ENCODE measurements around the gene PHACTR2.

PHACTR2 gene

DNA sequence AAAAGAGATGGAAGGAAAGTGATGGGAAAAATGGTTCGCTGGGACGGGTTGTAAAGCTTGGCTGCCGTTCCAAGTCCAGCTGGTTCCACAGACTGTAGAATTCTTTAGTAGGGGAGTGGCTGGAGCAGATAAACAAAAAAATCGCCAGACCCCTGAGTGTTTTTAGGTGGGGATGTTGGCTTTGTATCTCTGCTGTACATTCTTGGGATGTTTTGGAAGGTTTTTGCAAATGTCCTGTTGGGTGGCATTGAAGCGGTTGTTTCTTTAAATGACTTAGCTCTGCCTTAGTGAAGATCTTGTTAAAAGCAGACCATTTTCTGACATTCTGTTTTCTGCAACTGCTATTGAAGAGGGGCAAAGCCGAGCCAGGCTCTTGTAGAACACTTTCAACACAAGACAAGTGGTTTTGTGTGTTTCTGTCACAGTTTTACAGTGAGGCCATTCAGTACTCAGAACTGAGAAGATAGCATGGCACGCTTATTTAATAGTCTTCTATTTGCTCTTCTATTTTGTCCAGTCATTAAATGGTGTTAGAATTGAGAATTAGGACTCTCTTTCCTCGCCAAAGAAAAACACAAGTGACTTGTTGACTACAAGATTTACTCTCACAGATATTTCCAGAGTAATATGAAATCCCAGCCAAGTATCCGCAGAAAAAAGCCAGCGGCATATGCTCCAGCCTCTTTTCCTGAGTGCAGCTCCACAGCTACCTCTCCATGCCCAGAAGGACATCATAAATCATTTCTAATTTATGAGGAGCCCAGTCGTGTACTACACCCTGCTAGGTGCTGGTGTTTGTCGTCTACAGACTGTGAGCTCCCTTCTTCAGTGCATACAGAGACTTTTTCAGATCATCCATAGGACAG is 65.8 kb downstream of the PHACTR2 start:
- no peak for DNase-seq

GRCh38 chr6:143744551-143745165 is 66.9 kb downstream of the PHACTR2 start:
- DNase-seq, result no peak

DNA sequence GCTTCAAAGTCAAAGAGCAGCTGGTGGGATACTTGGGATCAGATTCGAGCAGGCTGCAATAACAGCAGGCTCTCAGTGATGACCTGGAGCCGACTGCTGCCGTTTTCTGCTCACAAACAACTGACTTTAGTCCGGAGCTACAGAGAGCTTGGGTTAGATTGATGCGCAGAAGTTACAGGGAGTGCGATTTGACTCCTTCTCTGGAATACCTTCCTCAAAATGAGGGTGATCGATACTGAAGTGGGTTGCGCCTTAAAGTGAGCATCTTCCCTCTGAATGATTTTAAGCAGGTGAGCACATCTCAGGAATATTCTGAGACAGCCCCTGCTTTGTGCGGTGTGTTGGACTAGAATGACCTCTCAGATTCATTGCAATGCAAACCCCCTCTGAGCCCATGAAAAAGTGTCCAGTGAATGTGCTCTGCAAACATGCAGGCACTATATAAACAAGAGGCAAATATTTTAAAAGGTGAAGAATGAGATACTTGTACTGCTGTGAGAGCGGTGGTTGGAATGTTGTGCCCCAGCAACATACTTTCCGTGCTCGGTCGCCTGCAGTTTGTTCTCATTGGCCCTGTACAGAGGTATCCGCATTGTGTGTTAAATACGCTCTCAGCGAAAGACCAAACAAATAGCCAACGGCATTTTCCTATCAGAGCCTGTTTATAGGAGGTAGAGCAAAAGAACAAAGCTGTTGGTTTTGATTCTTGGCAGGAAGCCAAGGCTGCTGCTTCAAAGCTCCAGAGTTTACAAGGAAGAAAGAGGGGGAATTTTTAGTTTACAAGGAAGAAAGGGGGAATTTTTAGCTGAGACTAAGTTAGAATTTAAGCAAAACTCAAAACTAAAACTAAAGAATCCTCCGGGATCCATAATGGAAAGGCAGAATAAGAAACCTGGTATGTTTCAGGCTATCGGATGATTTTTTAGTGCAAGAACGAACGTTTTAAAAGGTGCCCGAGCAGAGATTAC is 67.7 kb downstream of the PHACTR2 start:
- DNase-seq, result no peak

DNA sequence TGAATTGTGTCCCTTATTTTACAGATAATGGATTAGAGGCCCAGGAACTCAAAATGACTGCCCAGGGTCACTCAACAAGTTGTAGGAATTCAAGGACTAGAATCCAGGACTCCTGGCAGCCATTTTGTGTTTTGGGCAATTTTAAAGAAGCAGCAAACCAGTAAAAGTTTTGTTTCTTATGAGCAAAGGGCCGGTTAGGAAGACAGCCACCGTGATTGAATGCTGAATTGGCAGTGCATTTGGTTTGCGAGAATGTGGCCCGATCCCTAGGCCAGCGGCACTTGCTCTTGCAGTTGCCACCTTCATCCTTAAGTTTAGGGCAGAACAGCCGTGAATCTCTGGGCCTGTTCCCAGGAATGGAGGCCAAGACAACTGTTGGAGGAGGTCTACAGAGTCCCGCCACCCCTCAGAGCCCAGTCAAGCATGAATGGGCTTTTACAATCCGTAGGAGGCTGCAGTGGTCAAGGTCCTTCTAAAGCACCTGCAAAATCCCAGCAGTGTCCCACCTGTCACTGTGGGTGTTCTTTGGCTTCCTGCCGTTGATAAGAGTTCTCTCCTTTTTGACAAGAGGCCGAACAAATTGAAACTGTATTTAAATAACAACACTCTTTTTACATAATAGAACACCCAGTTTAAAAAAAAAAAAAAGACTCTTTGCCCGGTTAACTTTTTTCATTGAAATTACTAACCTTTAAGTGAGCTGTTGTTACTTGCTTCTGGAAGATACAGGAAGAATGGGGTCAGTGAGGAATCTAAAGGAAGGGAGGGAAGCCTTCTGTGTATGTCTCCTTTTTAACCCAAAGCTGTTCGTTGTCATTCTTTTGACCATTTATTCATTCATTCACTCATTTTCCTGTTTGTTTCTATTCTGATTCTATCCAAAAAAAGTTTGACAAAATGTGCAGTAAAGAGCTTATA is 68.7 kb downstream of the PHACTR2 start:
- no peak for DNase-seq

- DNase-seq, result no peak
Measured at GRCh38 chr6:143747347-143747842, 69.6 kb downstream of the PHACTR2 start.

DNA sequence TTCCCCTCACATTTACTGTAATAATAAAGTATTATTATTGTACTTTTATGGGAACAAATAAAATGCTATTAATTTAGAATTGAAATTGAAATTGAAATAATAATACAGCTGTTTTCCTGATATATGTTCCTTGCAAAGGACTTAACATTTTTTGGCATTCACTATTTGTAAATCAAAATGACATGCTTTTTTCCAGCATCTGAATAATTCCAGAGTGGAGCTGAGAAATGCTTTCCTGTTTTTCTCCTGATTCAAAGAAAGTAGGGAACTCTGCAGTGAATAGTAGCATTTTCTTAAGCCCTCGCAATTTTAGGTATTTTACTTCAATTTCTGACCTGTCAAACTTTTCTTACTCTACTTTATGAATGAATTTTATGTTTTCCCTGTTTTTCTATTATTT is 72.1 kb downstream of the PHACTR2 start:
- no peak for DNase-seq

- DNase-seq, result no peak
Measured at GRCh38 chr6:143750877-143751276, 73.1 kb downstream of the PHACTR2 start.

DNA sequence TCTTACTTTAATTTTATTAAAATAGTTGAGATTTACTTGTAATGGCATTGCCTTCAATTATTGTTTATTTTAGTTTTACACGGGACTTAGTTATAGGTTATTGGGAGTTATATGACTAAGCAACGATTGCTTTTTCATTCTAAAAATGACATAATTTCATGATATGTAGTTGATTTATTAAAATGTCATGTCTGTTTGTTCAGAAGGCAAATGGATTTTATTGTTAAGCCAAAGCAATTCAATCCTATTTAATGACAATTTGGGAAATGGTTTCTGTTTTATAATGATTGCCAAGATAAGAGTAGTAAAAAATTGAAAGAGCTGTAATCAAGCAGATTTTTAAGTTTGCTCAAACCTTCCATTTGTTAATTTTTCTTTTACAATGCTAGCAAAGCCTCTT is 74.7 kb downstream of the PHACTR2 start:
- no peak for DNase-seq

DNA sequence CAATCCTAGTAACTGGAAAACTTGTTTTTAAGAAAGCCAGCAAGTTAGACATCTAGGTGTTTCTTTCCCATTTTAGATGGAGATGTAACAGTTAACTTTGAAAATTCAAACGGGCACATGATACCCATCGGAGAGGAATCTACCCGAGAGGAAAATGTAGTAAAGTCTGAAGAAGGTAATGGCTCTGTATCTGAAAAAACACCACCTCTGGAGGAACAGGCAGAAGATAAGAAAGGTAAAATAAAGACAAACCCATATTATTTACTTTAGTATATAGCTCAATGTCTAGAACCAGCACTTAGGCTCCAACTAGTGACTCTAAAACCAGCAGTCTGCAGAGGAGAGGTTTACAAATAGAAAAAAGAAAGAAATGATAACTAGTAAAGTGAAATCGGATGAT is 75.9 kb downstream of the PHACTR2 start:
- no peak for DNase-seq

GRCh38 chr6:143754204-143754603 is 76.4 kb downstream of the PHACTR2 start:
- DNase-seq, result no peak

- DNase-seq, result no peak
Measured at GRCh38 chr6:143755301-143755744, 77.6 kb downstream of the PHACTR2 start.

GRCh38 chr6:143757346-143757832 is 79.6 kb downstream of the PHACTR2 start:
- no peak for DNase-seq

DNA sequence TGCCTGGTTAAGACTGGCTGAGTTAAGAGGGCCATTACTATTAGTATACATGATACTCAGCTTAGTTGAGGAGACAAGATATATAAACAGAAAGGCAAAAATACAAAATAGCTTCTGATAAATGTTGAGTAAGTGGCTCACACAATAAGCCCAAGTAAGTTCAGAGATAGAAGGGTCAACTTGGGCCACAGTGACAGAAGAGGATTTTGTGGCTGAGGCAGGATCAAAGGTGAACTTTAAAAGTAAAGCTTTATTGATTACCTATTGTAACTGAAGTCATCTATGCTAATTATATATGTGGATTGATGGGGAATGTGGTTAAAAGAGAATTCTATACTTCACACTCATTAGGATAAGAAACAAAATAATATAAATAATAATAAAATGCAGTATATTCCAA is 80.8 kb downstream of the PHACTR2 start:
- no peak for DNase-seq

DNA sequence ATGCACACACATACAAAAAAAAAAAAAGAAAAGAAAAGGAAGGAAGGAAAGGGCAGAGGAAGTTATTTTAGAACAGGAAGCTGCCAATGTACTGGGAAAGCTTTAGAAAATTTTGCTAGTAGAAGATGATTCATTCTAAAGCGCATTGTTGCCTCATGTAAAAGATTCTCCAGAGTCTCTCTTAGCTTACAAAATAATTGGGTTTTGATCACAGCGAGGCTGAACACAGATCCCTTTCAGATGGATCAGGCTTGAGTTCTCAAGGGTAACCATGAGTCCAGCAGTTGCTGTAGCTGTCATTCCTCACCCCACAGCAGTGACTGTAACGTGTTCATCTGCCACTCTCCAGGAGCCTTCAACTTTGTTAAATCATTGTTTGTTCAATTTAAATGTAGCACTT is 81.9 kb downstream of the PHACTR2 start:
- no peak for DNase-seq

GRCh38 chr6:143761074-143761473 is 83.3 kb downstream of the PHACTR2 start:
- DNase-seq, result no peak

- no peak for DNase-seq
Measured at GRCh38 chr6:143762126-143762525, 84.4 kb downstream of the PHACTR2 start.

DNA sequence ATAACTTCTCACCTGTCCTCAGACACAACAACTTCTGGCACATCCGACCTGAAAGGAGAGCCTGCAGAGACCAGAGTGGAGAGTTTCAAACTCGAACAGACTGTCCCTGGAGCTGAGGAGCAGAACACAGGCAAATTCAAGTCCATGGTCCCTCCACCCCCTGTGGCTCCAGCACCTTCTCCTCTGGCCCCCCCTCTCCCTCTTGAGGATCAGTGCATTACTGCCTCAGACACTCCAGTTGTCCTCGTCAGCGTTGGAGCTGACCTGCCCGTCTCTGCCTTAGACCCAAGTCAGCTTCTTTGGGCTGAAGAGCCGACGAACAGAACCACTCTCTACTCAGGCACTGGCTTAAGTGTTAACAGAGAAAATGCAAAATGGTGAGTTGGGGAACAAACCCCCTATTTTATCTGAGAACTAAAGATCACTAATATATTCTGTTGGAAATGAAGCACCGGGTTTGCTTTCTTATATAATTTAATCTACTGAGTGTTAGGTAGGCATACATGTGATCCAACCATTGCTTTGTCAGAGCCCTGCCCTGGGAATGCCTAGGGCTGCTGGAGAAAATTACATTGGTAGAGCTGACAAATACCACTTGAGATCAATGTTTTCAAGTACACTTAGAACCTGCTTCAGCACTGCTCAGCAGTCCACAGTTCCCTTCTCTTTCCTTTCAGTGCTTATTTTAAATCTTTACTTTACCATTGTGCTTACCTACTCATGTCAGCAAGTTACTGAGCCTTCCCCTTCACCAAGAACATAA is 87.8 kb downstream of the PHACTR2 start:
- DNase-seq, result no peak

DNA sequence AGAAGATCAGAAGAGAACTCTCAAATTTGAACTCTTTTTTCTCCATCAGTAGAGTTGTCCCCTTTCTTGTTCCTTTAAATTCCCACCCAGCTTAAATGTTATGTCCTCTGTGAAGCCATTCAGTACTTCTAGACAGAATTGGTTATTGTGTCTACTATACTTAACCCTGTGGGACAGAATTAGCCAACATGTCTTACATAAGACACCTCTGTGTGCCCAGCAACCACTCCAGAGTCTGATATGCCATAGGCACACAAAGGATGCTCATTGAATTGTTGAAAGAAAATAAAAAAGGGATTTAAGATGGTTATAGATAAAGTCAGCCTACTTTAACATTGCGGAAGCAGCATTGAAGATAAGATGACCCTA is 88.4 kb downstream of the PHACTR2 start:
- DNase-seq, result no peak

DNA sequence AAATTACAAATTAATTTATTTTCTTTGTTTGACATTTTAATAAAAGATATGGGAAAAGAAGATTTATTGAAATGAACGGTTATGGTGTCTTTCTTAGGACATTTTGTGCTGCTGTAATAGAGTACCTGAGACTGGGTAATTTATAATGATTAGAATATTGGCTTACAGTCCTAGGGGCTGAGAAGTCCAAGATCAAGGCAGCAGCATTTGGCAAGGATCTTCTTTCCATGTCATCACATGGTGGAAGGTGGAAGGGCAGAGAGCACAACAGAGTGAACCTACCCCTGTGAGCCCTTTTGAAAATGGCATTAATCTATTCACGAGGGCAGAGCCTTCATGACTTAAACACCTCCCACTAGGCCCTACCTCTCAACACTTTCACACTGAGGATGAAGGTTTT is 89.7 kb downstream of the PHACTR2 start:
- no peak for DNase-seq

DNA sequence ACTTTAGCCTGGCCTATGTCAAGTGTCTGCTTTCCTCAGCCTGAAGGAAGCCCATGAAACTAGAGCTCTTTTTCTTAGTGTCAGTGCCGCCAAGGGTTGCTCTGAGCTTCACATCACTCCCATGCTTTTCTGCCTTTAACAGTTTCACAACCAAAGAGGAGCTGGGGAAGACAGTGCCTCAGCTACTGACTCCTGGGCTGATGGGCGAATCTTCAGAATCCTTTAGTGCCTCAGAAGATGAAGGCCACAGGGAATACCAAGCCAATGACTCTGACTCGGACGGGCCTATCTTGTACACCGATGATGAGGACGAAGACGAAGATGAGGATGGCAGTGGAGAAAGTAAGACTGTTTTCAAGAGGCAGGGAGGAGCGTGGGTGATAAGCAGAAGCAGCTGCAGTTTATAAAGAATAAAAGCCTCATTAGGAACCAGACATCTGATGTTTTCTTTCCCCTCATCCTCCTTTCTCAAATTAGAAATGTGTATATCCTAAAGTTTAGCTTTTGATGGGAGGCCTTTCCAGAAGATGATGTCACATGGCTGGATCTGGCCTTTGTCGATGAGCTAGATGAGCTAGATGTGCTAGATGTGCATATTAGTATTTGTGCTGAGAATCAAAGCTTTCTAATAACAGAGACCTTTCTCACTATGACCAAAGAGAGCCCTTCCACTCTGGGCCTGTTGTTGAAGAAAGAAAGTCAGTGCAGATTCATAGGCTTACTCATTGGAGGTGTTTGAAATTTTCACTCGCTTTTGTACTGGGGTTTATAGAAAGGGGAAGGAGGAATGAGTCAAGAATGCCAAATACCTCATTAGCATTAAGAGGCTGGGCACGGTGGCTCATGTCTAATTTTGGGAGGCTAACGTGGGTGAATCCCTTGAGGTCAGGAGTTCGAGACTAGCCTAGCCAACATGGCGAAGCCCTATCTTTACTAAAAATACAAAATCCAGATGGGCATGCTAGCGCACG is 94.6 kb downstream of the PHACTR2 start:
- DNase-seq, result no peak
